AML-193 (cell line): ENCODE data around the gene PLA2G7.
"Not testable (repeated sequence)": the region's sequence is repeated elsewhere in the genome, so short reads cannot be mapped to it uniquely, and the experiment has no call there.

ENCODE experiments used
- DNase-seq, 2 experiments: peaks; one replicate each; lab custom pipeline; 2025; lab: John Stamatoyannopoulos, UW

PLA2G7 gene

DNA sequence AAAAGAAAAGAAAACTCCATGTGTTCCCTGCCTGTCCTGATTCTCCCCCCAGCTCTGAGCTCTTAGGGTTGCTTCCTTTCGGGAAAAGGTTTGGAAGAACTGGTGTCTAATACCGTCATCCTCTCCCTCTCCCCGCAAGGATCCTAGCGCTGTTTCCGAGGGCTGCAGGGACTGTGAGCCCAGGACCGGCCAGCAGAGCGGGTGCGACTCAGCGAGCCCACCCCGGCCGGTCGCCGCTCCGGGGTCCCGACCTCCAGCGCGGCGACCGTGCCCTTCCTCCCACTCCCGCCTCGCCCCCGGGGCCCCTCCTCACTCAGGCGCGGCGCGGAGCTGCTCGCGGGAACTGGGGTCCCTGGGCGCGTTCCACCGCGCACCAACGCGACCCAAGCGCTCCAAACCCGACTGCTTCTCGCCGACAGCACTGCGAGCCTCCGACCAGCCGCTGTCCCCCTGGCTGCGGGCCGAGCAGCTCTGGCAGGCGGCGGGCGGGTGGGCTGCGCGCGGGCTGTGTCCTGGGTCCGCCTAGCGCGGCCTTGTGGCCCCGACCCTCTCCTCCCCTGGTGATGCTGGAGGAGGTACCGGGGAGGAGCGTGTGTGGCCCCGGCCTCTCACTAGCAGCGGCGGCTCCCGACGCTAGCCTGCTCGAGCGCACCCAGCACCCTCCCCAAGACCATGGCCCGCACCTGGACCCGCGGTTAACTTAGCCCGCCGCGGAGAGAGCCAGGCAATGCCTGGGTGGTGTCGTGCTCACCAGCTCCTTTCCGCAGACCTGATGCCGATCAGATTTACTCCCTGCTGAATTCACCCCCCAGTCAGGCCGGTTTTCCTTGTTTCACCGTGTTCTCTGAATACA lies at the start of gene PLA2G7:
Gene PLA2G7 (minus strand): TSS at position 509 of the 853 bp plus-strand sequence. CDS start 12,484 bp downstream, outside the sequence.
- DNase-seq = no peak

DNA sequence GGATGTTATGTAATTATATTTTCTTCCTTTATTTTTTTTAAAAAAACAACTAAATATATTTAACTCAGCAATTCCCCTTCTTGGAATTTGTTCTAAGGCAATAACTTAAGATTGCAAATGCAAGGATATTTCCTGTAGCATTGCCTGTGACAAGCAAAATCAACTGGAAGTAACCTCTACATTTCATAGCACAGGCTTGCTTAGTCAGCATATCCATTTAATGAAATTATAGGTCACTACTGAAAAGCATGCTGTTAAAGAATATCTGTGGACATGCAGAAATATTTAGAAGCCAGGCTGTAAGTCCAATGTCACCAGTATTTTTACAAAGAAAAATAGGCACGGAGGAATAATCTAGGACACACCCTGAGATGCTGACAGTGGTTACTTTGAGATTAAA lies 49.4 kb upstream of the PLA2G7 start:
- no peak for DNase-seq

DNA sequence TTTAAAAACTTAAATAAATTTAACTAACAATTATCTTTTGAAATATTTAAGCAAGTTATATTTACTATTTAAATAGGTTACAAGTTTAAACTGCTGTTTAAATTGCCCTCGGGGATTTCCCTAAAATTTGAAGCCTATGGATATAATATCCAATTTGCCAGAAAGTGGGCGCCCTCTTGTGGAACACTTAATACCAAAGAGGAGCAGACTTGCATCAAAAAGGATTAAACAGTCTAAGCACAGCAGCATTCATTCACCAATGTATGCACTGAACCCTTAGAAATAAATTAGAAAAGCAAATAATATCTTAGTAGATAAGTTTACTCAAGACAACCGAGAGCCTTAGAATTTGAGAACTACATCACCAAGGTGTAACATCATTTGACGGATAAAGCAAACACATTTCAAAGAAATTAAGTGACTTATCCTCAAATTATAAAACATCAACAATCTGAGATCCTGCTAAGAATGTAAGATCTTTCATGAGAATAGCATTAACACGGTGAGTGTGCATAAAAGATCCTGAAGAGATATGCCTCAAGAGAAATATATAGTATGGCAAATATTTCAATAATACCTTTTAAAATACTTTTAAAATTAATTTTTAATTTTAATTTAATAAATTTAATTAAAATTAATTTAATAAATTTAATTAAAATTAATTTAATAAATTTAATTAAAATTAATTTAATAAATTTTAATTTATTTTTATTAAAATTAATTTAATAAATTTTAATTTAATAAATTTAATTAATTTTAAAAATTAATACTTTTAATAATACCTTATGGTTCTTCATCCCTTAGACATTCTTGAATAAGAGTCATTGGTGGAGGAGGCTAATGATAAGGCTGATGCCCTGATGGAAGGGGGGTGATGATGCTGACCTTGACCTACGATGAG lies 46.6 kb upstream of the PLA2G7 start:
- DNase-seq = peak; percentile 81 to 85

DNA sequence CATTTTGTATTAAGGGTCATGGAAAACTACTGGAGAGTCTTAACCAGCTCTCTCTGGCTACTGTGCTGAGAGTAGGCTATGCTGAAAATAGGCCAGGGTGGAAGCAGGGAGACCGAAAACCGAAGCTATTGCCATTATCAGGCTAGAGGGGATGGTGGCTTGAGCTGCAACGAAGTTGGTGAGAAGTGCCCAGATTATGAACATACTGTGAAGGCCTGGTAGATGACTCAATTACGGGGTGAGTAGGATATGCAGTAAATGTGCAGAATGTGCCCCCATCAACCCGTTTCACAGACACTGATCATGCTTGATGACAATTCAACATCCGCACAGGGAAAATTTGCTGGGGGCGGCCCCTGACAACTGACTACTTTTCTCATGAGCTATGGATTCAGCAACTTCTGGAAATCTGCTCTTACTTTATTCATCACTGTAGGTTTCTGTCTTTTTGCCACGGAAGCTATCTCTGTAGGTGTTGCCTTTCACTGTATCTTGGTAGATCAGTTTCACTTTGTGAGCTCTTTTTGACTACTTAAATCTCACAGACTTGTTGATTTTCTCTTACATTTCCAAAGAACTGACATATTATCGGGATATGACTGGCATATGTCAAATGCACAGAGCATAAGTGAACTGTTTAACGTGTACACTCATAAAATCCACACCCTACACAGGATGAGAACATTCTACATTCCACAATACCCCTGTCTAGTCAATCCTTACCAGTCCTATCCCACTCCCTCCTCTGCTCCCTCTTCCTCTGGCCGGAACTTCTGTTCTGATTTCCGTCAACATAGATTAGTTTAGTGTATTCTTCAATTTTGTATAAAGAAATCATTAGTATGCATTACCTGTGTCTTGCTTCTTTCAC lies 42.5 kb upstream of the PLA2G7 start:
- no peak for DNase-seq

DNA sequence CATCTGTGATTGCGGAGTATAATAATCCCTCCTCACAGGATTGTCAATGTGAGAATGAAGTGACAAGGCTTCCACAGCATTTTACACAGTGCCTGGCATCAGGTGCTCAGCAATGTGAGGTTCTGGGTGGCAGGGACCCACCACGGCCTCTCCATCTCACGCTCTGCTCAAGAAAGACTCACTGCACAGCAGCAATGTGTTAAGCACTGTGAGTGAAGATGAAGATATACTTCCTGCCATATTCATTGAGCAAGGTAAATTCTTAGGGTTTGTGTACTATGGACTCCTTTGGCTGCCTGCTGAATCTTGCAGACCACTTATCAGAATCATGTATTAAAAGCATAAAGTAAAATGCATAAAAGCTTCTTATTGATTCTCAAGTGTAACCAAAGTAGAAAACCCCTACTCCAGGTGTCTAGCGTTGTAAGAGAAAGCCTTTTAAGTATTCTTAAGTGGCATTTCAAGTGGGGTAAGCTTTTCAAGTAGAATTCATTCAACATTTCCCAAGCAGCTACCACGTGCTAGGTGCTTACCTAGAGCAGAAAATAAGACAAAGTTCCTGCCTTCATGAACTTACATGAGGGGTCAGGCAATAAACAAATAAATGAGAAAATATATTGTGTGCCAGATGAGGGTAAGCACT lies 41.0 kb upstream of the PLA2G7 start:
- no peak for DNase-seq

DNA sequence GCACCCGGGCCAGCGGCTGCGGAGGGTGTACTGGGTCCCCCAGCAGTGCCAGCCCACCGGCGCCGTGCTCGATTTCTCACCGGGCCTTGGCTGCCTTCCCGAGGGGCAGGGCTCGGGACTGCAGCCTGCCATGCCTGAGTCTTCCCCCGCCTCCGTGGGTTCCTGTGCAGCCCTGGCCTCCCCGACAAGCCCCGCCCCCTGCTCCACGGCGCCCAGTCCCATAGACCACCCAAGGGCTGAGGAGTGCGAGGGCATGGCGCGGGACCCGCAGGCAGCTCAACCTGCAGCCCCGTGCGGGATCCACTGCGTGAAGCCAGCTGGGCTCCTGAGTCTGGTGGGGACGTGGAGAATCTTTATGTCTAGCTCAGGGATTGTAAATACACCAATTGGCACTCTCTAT lies 39.6 kb upstream of the PLA2G7 start:
- not testable (repeated sequence) for DNase-seq

DNA sequence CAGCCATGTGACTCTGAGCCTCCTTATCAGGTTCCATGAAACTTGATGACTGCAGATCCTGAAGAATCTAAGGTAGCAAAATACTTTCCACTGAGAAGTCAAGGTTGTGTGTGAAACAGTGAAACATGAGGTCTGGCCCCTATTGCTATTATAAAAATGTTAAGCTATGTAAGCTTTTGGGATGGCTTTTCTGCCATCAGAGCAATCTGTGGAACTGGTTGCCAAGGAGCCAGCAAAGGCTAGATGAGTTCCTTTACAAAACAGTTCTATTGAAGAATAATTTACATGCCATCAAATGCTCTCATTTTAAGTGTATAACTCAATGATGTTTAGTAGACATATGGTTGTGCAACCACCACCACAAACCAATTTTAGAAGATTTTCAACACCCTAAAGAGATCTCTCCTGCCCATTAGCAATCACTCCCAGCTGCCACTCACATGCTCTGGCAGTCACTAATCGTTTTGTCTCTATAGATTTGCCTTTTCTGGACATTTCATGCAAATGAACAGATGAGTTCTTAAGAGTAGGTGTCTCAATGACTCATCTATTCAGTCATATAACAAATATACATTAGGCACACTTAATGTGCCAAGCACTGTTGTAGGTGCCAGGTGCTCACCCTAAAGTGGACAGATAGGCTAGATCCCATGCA lies 38.2 kb upstream of the PLA2G7 start:
- DNase-seq = peak; percentile 32 to 49

DNA sequence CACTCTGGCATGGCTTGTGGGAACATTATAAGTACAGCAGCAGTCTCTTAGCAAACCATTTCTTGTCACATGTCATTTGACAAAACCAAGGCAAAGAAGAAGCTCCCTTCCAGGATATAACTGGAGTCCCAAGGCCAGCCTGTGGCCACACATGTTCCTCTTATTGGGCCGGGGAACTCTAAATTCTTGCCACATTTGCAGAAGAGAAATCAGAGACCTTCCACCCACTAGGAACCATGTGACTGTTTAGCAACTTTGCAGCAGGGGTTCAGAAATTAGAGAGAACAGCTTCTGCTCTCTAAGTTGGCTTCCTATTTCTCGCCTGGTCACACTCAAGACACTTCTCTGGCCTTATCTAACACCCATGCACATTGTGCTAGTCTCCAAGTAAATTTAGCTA lies 37.6 kb upstream of the PLA2G7 start:
- DNase-seq = peak; percentile 100

DNA sequence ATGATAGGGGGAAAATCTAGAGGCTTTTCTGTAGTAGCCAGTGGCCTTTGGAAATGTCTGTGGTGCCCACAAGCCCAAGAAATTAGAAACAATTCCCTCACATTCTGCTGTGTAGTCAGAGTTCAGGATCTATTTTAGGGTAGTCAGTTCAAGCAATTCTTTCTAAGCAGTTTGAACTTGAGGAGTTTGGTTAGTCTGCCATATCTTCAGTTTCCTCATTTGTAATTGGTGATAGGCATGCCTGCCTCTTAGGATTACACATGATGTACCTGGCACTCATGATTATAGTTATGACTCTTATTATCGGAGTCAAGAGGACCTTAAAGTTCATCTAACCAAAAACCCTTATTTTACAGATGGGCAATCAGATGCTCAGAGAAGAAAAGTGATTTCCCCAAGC lies 36.8 kb upstream of the PLA2G7 start:
- no peak for DNase-seq

DNA sequence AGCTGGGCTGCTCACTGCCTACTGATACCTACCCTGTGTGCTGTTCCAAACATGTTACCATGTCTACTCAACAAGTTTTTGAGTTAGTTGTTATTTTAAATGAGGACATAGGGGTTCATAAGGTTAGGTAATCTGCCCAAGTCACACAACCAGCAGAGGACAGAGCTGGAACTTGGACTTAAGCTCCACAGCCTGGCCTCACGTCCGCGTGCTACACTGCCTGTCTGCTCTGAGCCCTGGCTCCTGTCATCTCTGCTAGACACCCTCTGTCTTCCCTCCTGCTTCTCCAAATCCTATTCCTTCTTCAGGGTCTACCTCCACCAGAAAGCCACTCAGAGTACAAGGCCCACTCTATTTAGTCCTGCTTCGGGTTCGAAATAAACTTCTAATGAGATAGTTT lies 29.8 kb upstream of the PLA2G7 start:
- no peak for DNase-seq

DNA sequence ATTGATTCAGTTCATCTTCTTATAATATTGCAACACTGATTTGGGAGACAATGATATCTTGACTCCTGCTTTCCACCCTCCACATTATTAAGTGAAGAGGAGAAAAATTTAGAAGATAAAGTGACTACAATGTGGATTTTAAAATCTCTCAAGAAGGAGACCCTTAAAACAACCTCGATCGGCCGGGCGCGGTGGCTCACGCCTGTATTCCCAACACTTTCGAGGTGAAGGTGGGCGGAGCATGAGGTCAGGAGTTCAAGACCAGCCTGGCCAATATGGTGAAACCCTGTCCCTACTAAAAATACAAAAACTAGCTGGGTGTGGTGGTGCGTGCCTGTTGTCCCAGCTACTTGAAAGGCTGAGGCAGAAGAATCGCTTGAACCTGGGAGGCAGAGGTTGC lies 29.1 kb upstream of the PLA2G7 start:
- not testable (repeated sequence) for DNase-seq

DNA sequence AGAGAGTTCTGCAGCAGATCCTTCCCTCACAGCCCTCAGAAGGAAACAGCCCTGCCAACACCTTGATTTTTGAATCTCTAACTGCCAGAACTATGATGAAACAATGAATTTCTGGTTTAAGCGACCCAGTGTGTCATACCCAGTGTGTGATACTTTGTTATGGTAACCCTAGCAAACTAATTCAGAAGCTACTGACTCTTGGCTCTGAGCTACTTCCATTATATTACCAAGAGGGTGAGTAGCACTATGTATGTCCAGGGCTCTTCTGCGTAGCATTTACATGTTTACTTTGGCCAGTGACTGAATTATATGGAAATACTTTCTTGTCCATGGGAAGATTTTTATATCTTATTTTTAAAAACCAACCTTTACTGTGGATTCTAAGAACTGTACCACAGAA lies 28.3 kb upstream of the PLA2G7 start:
- no peak for DNase-seq

DNA sequence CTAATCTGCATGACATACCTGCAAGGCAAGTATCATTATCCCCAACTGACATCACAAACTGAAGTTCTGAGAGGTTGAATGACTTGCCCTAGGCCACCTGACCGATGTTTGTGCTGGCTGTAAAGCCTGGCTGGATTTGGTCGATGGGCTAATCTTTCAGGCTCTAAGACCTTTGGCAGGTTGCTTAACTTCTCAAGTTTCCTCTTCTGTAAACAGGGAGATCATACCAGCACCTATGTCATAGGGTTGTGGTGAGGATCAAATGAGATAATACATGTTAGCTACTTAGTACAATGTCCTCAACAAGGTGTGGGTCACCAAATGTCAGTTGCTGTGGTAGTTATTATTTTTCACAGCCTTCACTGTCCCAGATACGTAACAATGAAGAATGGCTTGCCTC lies 25.8 kb upstream of the PLA2G7 start:
- no peak for DNase-seq

DNA sequence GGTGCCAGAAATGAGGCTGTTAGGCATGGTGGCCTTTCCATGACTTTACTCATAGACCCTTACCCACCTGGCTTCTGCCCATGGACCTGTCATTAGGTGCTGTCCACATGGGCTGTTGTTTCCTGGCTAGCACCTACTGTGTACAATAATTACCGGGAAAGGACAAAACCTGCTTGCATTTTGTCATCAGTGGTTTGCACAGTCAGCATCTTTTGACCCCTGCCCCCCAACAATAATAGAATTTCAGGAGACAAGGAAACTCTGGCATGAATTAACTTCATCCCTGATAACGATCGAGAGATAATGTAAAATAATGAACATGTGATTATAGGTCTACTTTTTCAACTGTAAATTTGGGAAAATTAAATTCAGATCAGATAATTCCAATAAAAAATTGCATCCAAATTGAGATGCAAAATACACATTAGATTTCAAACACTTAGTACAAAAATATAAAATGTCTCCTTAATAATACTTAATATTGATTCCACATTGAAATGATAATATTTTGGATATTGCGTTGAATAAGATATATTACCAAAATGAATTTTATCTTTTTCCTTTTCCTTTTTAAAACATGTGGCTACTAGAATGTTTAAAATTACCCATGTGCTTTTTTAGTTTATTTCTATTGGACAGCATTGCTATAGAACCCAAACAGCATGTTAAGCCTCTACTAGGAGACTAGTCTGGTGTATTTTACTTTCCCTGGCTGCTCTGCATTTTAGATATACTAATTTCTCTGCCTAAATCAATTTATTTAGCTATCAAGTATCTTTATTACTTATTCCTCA lies 24.0 kb upstream of the PLA2G7 start:
- DNase-seq = no peak

DNA sequence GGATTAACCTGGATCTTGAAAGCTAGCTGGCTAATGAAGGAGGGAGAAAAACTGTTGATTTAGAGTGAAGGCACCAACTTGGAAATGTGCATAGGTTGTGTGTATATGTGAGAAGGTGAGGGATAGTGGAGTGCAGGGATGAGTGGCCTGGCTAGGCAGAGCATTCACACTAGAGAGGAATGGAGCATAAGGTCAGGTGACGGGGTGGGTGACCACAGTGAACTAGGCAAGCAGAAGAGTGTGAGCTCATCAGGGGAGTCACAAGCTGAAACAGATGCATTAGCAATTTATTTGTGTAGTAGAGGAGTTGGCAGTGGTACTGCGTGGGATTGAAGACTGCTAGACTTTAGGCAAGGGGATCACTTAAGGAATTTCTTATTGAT lies 22.0 kb upstream of the PLA2G7 start:
- no peak for DNase-seq

DNA sequence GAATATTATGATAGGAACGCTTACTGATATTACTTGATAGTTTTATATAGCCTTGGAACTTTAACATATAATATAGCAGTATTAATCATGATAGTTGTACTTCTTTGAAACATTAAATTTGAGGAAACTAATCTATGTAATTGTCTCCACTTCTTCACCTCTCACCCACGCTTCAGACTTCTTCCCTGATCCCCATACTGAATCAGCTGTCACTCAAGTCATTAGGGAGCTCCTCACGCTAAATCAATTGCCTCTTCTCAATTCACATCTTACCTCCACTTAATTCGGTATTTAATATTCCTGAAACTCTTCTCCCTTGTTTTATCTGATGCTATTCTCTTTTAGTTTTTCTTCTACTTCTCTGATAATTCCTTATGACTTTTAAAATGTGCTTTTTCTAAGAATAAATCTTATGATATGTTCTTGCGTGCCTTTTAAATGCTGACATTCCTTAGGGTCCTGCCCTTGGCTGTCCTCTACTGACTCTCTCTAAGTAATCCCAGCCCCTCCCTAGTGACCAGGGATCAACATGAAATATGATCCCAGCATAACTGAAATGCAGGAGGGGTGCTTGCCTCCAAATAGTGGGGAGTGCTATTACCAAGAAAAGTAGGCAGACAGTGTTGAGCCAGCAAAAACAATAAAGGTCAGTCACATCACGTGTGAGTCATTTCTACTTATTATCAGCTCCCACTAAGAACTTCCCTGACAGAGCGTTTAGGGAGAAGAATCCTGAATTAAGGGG lies 21.5 kb upstream of the PLA2G7 start:
- no peak for DNase-seq

DNA sequence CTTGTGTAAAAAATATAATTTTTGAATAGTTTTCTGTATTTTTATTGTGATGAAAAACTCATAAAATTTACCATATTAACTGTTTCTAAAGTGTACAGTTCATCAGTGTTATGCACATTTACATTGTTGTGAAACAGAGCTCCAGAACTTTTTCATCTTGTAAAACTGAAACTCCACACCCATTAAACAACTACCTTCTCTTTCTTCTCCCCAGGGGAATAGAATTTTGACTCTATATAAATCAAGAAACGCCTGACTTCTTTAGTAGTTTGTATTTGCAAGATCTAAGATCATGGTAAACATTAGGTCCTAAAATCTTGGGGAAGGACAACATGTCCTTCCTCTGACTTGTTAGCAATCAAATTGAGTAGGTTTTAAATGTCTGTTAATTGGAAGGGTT lies 20.7 kb upstream of the PLA2G7 start:
- no peak for DNase-seq

DNA sequence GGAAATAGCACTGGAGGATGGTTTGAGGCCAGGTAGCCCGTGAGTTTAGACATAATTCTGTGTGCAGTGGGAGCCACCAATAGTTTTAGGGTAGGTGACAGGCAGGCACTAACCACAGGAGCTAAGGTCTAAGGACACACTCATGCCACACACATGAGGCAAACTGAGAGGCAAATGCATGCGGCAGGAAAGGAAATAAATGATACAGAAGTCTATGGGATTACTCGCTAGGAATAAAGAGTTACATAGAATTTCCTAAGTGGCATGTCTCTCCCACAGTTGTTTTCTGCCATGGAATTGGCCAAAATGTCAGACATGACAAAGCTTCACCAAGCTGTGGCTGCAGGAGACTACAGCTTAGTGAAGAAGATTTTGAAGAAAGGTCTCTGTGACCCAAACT lies 16.5 kb upstream of the PLA2G7 start:
- no peak for DNase-seq

DNA sequence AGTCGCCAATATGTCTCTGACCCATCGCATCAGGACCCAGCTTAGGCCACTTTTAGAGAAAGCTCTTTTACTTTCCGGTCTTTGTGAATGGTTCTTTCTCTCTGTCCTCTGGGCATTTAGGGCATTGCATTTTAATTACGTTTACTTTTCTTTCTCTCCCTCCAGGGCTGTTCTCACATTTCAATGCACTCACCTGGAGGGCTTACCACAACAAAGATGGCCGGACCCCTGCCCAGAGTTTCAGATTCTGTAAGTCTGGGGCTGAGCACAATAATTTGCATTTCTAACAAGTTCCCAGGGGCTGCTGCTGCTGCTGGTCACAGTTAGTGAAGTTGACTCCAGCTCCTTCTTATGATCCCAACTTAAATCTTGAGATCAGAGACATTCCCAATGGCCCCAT lies 14.6 kb upstream of the PLA2G7 start:
- no peak for DNase-seq
